GM13977 (cell line): ENCODE measurements around the gene FBXL4.
A peak's percentile ranks its signal among the peaks of the same experiment; 100 is the strongest.

Source experiments
- DNase-seq: peaks from one replicate; pipeline ENCODE4 v3.0.0; 2012; ENCODE audit warnings: low spot score
- in situ Hi-C: fragments of 300-500 bp; cut with MboI; formaldehyde crosslinking; loops from one replicate; pipeline ENCODE4 v1.12.0; 2022; ENCODE audit warnings: low sequenced_read_pairs, low pct_unique_long_range_greater_than_20kb, mixed read lengths, inconsistent platforms; ENCODE audit not compliant: unreplicated experiment
- TF ChIP-seq, protein P1 (sequence below): IDR thresholded peaks from 2 replicates; pipeline ENCODE4 v1.5.1; 2012; ENCODE audit warnings: mild to moderate bottlenecking, control low read depth; ENCODE audit not compliant: insufficient read depth; ENCODE audit errors: extremely low read depth, missing control alignments

Gene FBXL4

DNA sequence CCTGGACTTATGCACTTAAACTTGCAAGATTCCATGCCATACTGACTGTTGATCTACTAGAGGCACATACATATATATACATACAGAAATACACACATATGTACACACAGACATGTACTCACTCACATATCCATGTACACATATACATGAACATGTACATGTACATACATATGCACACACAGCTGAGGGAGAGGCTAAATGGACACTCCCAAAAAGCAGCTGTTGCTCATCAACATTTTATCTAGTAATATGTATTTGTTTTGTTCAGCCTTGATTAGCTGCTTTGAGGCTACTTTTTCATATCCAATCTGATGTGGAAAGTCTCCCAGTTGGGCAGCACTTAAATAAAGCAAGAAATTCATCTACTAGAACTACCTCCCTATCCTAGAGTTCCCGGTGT, 33.7 kb upstream of the FBXL4 start:
- TF ChIP-seq, protein P1, sequence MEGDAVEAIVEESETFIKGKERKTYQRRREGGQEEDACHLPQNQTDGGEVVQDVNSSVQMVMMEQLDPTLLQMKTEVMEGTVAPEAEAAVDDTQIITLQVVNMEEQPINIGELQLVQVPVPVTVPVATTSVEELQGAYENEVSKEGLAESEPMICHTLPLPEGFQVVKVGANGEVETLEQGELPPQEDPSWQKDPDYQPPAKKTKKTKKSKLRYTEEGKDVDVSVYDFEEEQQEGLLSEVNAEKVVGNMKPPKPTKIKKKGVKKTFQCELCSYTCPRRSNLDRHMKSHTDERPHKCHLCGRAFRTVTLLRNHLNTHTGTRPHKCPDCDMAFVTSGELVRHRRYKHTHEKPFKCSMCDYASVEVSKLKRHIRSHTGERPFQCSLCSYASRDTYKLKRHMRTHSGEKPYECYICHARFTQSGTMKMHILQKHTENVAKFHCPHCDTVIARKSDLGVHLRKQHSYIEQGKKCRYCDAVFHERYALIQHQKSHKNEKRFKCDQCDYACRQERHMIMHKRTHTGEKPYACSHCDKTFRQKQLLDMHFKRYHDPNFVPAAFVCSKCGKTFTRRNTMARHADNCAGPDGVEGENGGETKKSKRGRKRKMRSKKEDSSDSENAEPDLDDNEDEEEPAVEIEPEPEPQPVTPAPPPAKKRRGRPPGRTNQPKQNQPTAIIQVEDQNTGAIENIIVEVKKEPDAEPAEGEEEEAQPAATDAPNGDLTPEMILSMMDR = no peak
- in situ Hi-C loops = no loop called here
- no peak for DNase-seq

DNA sequence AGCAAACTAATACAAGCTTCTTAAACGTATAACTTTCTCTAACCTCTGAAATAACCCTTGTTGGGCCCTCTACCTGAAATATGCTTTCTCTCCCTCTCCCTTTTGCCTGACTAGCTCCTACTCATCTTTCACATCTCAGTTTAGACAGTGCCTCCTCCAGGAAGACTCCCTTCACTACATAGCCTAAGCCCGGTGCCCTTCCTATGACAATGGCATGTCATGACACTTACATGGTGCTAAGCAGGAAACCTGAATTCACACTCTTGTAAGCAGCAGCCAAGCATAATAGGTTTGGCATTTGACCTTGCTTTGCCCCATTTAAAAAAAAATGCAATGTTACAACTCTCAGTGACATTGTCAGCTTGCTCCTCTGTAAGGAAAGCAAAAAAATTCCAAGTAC, 33.1 kb upstream of the FBXL4 start:
- in situ Hi-C loops = no loop called here
- TF ChIP-seq, protein P1 = peak; percentile 6
- DNase-seq = no peak

DNA sequence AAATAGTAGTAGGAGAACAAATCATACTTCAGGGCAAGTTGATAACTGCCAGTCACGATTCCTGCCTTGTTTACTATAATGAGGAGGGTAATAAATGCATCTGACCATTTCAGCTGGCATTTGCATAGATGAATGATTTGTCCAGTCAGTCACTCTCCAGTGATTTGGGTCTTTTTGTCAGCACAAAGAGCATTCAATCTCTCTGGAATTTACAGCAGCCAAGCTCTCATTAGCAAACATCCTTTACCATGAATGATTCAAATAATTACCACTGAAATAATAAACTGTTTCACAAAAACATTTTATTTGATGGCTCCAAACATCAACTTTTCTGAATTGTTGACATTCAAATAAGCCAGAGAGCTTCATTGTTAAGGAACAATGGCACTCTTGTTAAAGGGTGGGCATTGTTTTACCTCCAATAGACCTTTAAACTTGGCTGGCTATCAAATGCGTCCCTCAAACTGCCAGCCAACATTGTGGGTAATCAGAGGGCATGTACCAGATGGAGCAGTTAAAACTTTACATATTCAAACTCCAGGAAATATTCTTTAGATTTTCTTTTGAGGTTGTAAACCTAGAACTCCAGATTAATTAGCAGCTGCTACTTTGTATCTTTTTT, 30.0 kb upstream of the FBXL4 start:
- DNase-seq = no peak
- TF ChIP-seq, protein P1 = no peak
- in situ Hi-C loops = no loop called here

DNA sequence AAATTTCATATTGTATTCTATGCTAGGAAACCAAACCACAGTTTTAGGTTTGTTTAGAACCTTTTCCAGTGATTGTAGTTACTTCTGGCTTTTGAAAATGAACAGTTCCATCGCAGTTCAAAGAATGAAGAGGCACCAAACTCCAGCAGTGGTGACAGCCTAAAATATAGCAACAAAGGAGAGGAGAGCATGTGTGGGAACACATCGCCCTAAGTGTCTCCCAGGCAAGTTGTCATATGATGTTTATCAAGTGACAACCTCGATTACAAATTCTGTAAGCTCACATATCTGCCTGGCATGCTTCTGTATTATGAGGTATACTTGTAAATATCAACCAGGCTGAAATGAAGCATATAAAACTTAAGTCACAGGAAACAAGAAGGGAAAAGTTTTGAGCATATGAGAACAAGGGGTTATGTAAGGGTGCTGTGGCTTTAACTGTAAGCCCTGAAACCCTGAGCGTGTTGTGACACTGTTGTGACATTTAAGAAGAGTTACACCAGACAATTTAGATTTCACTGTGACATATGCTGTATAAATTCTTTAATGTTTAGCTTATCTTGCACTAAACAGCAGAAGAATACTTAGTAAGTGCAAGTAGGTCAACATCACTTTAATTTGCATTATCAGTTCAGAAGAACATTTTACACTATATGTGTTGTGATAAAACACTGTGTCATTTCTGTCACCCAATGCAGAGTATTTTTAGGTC, 29.1 kb upstream of the FBXL4 start:
- no peak for DNase-seq
- in situ Hi-C loops = no loop called here
- TF ChIP-seq, protein P1 = no peak

DNA sequence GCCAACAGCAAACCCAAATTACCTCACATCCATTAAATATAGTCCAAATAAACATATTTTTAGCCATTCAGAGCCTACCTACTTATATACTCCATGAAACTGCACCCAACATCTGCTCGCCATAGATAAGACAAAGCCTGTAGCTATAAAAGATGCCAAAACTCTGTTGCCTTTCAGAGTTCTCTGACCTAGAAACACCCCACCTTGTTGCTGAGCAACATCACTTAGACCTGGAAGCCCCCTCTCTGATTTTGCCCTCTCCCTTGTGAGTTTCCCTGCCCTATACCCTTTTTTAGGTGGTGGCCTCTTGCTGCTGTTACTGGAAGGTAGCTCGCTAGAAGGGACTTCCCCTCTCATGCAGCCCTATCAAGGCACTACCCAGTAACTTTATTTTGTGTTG, 27.7 kb upstream of the FBXL4 start:
- in situ Hi-C loops = no loop called here
- DNase-seq = no peak
- TF ChIP-seq, protein P1 = no peak

DNA sequence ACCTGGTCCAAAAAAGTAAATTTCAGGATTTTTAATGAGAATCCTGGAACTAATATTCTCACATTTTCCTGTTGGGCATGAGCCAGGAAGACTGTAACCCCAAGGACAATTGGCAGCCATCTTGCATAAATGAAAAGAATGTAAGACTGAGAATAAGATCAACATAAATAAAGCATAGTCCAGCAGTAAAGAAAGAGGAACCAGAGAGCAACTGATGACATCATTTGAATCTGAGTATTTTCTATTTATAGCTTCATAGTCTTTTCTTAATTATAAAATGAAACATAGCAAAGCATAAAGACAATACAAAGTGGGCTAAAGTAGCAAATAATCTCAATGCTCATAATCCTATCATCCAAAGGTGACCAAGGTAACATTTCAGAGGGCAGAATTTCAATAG, 26.6 kb upstream of the FBXL4 start:
- in situ Hi-C loops = no loop called here
- TF ChIP-seq, protein P1 = no peak
- DNase-seq = no peak

DNA sequence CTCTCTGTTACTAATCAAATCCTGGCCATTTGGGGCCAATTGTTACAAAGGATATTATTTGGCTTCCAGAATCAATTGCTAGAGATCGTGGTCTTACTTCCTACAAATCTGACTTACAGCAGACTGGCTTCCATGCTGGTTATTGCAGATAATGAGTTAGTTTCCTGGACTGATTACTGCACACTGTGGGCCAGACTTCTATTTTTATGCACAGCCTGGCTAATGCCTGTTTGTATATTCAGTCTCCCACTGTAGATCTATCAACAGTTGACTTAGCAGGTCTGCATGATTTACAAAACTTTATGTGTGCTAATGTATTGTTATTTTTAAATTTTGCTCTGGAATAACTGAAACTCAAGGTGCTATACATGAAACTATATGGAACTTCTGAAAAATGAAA, 25.8 kb upstream of the FBXL4 start:
- TF ChIP-seq, protein P1 = no peak
- in situ Hi-C loops = no loop called here
- no peak for DNase-seq
